GM18499 (cell line): ENCODE results near the gene TPP2.

Source experiments
- ATAC-seq: cut with Tn5 transposase; IDR thresholded peaks from one replicate; pipeline ENCODE4 v1.9.1; 2021; ENCODE audit warnings: moderate number of reproducible peaks; ENCODE audit not compliant: insufficient read depth, unreplicated experiment

Gene TPP2

DNA sequence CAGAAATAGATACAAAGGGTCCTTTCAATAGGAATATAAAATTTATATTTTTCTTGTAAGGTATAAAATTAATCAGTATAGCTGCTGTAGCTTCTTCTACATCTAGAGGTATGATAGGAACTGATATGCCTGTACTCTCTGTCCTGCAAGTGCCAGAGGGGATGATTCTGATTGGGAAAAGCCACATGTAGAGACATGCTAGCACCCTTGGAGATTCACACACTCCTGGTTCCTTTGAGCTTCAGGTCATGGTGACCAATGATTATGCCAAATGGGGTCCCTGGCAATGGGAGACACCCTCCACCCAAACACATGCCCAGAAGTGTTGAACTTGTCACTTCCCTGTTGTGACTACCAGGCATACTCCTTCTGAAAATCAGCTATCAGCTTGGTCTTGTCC, 112.8 kb downstream of the TPP2 start:
- no peak for ATAC-seq

DNA sequence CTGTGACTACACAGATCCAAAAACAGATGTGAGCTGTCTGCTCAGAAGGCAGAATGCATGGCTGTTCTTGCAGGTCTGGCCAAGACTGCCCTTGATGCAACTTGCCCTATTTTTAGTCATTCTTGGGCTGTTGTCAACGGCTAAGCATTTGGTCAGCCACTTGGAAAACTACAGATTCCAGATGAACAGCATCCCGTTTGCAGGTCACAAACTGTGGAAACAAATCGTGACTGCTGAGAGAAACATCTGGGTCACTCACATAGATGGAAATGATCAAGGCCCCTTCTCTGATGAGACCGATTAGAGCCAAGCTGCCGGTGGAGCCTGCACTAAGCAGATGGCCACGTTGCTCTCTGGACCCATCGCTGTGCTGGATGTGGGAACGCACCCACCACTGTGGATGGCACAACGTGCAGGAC, 113.5 kb downstream of the TPP2 start:
- no peak for ATAC-seq

DNA sequence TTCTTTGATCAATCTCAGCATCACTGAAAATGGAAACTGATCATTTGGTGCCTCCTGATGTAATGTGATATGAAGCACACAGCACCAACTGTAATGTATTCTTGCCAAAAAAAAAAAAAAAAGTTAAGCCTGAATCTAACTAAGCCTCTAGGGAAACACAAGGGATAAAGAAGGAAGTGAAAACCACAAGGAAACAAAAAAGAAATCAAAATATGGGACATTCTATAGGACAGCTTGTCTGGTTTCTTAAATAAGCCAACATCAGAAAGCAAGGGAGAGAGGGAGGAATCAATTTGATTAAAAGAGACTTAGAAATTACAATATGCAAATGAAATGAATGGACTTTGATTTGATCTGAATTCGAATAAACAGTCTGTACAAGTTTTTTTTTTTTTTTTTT, 118.7 kb downstream of the TPP2 start:
- no peak for ATAC-seq

DNA sequence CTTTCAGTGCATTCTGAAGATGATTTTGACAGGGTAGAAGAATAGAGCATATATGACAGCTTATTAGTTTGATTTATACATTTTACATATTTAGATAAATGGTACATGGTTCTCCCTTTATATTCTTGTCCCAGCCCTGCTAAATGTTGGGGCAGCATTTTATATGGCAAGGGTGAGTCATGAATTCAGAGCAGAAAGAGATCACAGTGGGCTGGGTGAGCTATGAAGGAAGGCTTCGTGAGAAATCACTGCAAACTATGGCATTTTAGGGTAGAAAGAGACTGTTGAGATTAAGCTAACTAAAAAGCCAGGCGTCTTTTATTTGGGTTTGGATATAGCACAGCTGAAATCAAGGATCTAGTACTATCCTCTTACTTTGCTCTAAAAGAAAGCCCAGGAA, 122.0 kb downstream of the TPP2 start:
- ATAC-seq: no peak

DNA sequence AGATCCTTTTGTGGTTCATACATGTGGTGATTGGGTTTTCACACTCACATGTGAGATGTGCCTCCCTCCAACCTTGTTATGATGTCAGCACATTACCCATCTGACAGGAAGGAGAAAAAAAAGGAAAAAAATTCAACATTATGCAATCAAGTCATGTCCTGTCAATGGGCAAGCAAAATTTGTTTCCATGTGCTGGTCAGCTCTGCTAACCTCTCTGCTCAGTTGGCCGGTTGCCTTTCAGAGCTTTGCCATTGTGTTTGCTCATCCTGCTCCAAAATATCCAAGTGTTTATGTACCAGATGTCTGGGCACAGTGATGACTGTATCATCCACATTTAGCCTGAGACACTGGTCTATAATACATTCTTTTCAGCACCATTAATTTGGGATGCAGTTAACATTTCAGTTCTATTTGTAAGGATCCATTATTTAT, 125.0 kb downstream of the TPP2 start:
- ATAC-seq: no peak

DNA sequence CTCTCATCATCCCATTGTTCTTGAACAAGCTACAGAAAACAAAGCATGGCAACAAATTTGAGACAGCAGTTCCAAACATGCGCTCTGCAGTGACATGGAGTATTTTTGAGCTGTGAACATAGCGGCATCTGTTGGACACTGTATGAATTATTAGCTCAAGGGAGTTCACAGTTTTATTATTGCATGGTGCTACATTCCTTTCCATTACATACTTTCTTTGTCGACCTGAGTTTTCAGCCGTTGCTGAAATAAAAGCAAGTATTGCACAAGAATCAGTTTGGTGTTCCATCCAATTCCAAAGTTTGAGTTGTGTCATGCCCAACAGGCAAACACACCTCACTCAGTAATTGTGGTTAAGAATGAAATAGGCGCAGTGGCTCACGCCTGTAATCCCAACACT, 128.1 kb downstream of the TPP2 start:
- ATAC-seq: no peak

DNA sequence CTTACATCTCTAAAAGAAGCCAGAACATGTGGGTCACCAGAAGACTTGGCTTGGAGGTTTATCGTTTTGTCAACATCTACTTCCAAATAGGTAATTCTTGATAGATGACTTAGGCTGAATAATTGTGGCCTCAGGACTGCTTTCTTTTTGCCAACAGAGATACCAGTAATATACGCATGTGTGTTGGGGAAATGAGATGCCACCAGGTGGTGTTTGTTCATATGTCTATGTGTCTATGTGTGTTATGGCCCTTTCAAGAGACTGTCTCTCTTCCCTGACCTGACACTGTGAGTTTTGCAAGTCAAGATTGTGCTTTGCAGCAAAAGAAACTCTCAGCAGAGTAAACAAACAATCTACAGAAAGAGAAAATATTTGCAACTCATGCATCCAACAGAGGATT, 129.6 kb downstream of the TPP2 start:
- no peak for ATAC-seq
